Measurements from ENCODE around the gene ENDOD1.
A peak's percentile ranks its signal among the peaks of the same experiment; 100 is the strongest.
"Not testable (repeated sequence)": the region's sequence is repeated elsewhere in the genome, so short reads cannot be mapped to it uniquely, and the experiment has no call there.

ENDOD1 gene

GRCh38 chr11:95102733-95103132 is 13.1 kb downstream of the ENDOD1 start:
- H3K4me3 ChIP-seq (ENCODE audit: low read depth, low read length) = no peak overlapping the region
- no peak for TF ChIP-seq CTCF (conservative IDR thresholded peaks at IDR 0.05; ENCODE audit: low read depth, low read length)
- no peak for DNase-seq (ENCODE audit: low read depth)

- H3K4me3 ChIP-seq (ENCODE audit: low read depth, low read length) = no peak overlapping the region
- DNase-seq (ENCODE audit: low read depth) = no peak
- TF ChIP-seq CTCF (conservative IDR thresholded peaks at IDR 0.05; ENCODE audit: low read depth, low read length) = no peak
Observed at GRCh38 chr11:95103701-95104100, 14.1 kb downstream of the ENDOD1 start.

GRCh38 chr11:95104121-95104830 is 14.6 kb downstream of the ENDOD1 start:
- DNase-seq (ENCODE audit: low read depth) = no peak
- H3K4me3 ChIP-seq (ENCODE audit: low read depth, low read length) = no peak overlapping the region
- no peak for TF ChIP-seq CTCF (conservative IDR thresholded peaks at IDR 0.05; ENCODE audit: low read depth, low read length)

DNA sequence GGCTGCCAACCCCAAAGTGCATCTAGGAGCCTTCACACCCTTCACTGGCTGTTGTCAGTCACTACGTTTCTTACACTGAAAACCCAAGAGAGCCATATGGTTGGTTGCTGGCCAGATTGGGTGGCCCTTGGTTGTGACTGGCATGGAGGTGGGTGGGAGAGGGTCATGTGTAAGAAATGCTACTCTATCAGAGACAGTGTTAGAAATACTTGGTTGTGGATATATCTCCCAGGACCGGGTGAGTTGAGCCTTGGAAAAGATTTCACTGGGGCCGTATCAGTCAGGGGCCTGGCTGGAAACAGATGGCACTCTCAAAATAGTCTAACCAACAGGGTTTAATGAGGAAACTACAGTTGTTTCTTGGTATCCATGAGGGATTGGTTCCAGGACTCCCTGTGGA is 15.2 kb downstream of the ENDOD1 start:
- no peak for TF ChIP-seq CTCF (conservative IDR thresholded peaks at IDR 0.05; ENCODE audit: low read depth, low read length)

GRCh38 chr11:95108159-95108611 is 18.5 kb downstream of the ENDOD1 start:
- TF ChIP-seq CTCF (conservative IDR thresholded peaks at IDR 0.05; ENCODE audit: low read depth, low read length) = no peak
- peak; percentile 80 for DNase-seq (ENCODE audit: low read depth)
- H3K4me3 ChIP-seq (ENCODE audit: low read depth, low read length) = no peak overlapping the region

More for the DNA sequence above, 15.2 kb downstream of the ENDOD1 start:
- H3K4me3 ChIP-seq (ENCODE audit: low read depth, low read length) = no peak overlapping the region
- no peak for DNase-seq (ENCODE audit: low read depth)

GRCh38 chr11:95108671-95109551 is 19.3 kb downstream of the ENDOD1 start:
- H3K4me3 ChIP-seq (ENCODE audit: low read depth, low read length) = no peak overlapping the region
- DNase-seq (ENCODE audit: low read depth) = peak; percentile 76
- no peak for TF ChIP-seq CTCF (conservative IDR thresholded peaks at IDR 0.05; ENCODE audit: low read depth, low read length)

DNA sequence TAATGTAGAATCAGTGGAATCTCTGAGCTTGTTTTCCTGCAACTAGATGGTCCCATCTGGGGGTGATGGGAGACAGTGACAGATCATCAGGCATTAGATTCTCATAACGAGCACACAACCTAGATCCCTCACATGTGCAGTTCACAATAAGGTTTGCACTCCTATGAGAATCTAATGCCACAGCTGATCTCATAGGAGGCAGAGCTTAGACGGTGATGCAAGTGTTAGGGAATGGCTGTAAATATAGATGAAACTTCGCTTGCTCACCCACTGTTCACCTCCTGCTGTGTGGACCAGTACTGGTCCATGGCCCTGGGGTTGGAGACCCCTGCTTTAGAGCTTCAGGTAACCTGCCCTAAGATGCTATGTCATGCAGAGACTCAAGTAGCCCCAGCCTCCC is 21.8 kb downstream of the ENDOD1 start:
- DNase-seq (ENCODE audit: low read depth); H3K4me3 ChIP-seq (ENCODE audit: low read depth, low read length): not testable (repeated sequence)

Measured in choroid plexus epithelial cell (primary cell).